ENCODE results near the gene NLRC5.

NLRC5 gene

GRCh38 chr16:56988948-56989945, at the start of gene NLRC5:
Gene NLRC5 (plus strand): TSS chr16:56989557. CDS start chr16:57020713, 31,156 bp downstream.
- DNase-seq (ENCODE audit: low read depth) = no peak

GRCh38 chr16:56939801-56940200, 49.6 kb upstream of the NLRC5 start:
- no peak for DNase-seq (ENCODE audit: low read depth)

GRCh38 chr16:56941092-56941491, 48.3 kb upstream of the NLRC5 start:
- DNase-seq (ENCODE audit: low read depth) = no peak

- no peak for DNase-seq (ENCODE audit: low read depth)
These were observed 47.5 kb upstream of the NLRC5 start for GRCh38 chr16:56941856-56942331.

- no peak for DNase-seq (ENCODE audit: low read depth)
These were observed 45.5 kb upstream of the NLRC5 start for GRCh38 chr16:56943761-56944375.

- DNase-seq (ENCODE audit: low read depth) = no peak
These were observed 44.2 kb upstream of the NLRC5 start for GRCh38 chr16:56944954-56945839.

- no peak for DNase-seq (ENCODE audit: low read depth)
These were observed 43.4 kb upstream of the NLRC5 start for GRCh38 chr16:56945847-56946527.

GRCh38 chr16:56946767-56947603, 42.4 kb upstream of the NLRC5 start:
- no peak for DNase-seq (ENCODE audit: low read depth)

GRCh38 chr16:56947604-56947995, 41.8 kb upstream of the NLRC5 start:
- DNase-seq (ENCODE audit: low read depth) = no peak

GRCh38 chr16:56948234-56948633, 41.1 kb upstream of the NLRC5 start:
- no peak for DNase-seq (ENCODE audit: low read depth)

GRCh38 chr16:56950051-56950450, 39.3 kb upstream of the NLRC5 start:
- no peak for DNase-seq (ENCODE audit: low read depth)

GRCh38 chr16:56950455-56950854, 38.9 kb upstream of the NLRC5 start:
- no peak for DNase-seq (ENCODE audit: low read depth)

GRCh38 chr16:56950881-56951771, 38.2 kb upstream of the NLRC5 start:
- DNase-seq (ENCODE audit: low read depth) = no peak

- no peak for DNase-seq (ENCODE audit: low read depth)
These were observed 36.4 kb upstream of the NLRC5 start for GRCh38 chr16:56953006-56953405.

GRCh38 chr16:56956076-56956475, 33.3 kb upstream of the NLRC5 start:
- no peak for DNase-seq (ENCODE audit: low read depth)

GRCh38 chr16:56956756-56957155, 32.6 kb upstream of the NLRC5 start:
- DNase-seq (ENCODE audit: low read depth) = no peak

GRCh38 chr16:56960681-56961281, 28.6 kb upstream of the NLRC5 start:
- DNase-seq (ENCODE audit: low read depth) = no peak

- DNase-seq (ENCODE audit: low read depth) = no peak
These were observed 28.0 kb upstream of the NLRC5 start for GRCh38 chr16:56961386-56961785.

GRCh38 chr16:56961851-56962281, 27.5 kb upstream of the NLRC5 start, which contains the start of gene CETP:
Gene CETP (plus strand): TSS chr16:56961950. CDS start chr16:56961980, 30 bp downstream.
- no peak for DNase-seq (ENCODE audit: low read depth)
